ENCODE measurements around the gene SLC9A5. TPM values are rescaled to one million over a fixed set of nuclear protein-coding genes. Genes with fewer than 3 reads are reported as not detected.

Gene SLC9A5
- total RNA-seq, 4 donors from 2014 or later, result 0.37 to 1.2 (median 0.72) TPM

DNA sequence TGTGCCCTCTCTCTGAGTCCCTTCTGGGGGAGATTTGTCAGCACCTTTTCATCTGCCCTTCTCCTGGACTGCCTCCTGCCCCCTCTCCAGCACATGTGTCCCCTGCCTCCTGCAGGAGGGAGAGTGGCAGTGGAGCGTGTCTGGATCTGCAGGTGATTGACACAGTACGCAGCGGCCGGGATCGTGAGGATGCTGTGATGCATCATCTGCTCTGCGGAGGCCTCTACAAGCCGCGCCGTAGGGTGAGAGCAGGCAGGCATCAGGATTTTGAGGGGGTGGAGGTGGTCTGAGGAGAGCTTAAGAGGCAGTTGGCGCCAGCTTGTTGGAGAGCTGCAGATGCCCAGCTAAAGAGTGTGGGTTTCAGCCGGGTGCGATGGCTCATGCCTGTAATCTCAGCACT is 10.9 kb downstream of the SLC9A5 start:
- ATAC-seq (ENCODE audit: low FRiP score) (no peak), DNase-seq (ENCODE audit: low spot score) (no peak)
- TF ChIP-seq, protein P1, sequence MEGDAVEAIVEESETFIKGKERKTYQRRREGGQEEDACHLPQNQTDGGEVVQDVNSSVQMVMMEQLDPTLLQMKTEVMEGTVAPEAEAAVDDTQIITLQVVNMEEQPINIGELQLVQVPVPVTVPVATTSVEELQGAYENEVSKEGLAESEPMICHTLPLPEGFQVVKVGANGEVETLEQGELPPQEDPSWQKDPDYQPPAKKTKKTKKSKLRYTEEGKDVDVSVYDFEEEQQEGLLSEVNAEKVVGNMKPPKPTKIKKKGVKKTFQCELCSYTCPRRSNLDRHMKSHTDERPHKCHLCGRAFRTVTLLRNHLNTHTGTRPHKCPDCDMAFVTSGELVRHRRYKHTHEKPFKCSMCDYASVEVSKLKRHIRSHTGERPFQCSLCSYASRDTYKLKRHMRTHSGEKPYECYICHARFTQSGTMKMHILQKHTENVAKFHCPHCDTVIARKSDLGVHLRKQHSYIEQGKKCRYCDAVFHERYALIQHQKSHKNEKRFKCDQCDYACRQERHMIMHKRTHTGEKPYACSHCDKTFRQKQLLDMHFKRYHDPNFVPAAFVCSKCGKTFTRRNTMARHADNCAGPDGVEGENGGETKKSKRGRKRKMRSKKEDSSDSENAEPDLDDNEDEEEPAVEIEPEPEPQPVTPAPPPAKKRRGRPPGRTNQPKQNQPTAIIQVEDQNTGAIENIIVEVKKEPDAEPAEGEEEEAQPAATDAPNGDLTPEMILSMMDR (IDR thresholded peaks at IDR 0.05), result no peak

DNA sequence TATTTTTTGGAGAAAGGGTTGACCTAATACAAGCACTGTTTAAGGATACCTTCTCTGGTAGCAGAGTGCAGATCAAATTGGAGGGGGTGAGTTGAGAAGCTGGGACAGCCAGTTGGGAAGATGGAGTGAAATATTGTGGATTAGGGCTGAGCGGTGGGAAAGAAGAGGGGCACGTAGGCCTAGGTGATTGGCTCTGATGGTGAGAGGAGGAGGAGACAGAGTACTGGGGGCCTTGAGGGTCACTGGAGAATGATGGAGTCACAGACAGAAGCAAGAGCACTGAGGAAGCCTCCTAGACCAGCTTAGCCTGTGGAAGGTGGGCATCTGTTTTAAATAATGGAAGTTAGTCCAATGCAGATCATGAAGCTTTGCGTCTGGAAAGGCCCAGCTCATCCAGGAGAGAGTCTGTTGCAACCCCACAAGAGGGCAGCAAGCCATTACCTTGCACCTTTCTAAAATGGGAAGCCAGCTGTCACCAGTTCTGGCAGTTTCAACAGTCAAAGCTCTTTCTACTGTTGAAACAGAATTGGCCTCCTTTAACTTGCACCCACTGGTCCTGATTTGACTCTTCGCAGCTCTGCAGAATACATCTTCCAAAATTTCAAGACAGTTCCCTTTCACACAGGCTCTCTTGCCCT is 11.8 kb downstream of the SLC9A5 start:
- peak; percentile 31 for ATAC-seq (ENCODE audit: low FRiP score)
- DNase-seq (ENCODE audit: low spot score), result no peak
- TF ChIP-seq, protein P1 (IDR thresholded peaks at IDR 0.05), result no peak

DNA sequence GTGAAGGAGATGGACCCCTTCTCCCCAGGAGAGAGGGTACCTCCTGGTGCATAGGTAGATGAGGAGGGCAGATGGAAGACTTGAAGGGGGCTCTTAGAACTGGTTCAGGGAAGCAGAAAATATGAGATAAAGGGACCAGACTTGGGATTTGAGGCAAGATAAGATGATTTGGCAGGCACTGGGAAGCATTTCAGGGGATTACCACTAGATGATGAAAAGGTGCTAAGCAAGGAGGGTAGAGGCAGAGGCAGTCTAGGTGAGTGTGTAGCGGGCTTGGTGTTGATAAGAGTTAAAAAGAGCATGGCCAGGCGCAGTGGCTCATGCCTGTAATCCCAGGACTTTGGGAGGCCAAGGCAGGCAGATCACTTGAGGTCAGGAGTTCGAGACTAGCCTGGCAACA is 14.4 kb downstream of the SLC9A5 start:
- DNase-seq (ENCODE audit: low spot score) (no peak), ATAC-seq (ENCODE audit: low FRiP score) (no peak)
- TF ChIP-seq, protein P1 (IDR thresholded peaks at IDR 0.05), result no peak

DNA sequence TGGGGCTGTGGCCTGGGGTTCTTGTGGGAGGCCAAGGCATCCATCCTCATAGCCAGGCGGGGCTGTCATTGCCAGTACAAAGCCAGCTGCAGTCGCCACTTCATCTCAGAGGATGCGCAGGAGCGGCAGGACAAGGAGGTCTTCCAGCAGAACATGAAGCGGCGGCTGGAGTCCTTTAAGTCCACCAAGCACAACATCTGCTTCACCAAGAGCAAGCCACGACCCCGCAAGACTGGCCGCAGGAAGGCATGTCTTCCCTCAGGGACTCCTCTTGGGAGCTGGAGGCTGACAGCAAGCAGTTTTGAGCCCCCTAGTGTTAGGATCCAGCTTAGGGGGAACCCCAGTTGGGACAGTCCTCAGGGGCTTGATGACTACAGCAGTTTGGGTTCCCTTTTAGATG is 15.5 kb downstream of the SLC9A5 start:
- ATAC-seq (ENCODE audit: low FRiP score), result no peak
- DNase-seq (ENCODE audit: low spot score), result no peak
- TF ChIP-seq, protein P1 (IDR thresholded peaks at IDR 0.05), result no peak

DNA sequence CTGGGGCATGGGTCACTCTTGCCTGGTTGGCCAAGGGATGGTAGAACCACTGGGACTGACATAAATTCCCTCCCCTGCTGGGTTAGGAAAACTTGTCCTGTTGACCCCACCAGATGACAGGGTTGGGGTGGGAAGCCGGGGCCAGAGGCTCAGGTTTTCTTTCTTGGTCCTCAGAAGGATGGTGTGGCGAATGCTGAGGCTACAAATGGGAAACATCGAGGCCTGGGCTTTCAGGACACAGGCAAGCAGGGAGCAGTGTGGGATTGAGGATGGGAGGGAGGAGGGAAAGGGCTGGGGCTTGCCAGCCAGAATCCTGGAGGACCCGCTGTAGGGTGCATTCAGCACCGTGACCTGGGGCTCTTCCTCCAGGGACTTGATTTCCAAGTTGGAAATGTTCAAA is 16.1 kb downstream of the SLC9A5 start:
- DNase-seq (ENCODE audit: low spot score), result no peak
- ATAC-seq (ENCODE audit: low FRiP score), result no peak
- TF ChIP-seq, protein P1 (IDR thresholded peaks at IDR 0.05), result no peak

DNA sequence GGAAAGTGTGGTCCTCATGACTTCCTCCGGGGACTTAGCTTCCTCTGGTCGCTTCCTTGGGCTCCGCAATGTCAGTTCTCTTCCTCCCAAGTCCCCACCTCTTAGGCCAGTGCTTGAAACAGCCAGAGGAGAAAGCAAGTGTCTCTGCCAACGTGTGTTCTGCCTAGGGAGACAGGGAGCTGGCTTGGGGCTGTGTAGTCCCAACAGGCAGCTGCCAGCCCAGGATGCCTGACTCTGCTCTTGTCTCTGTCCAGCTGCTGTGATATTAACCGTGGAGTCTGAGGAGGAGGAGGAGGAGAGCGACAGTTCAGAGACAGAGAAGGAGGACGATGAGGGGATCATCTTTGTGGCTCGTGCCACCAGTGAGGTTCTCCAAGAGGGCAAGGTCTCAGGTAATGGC is 17.1 kb downstream of the SLC9A5 start:
- TF ChIP-seq, protein P1 (IDR thresholded peaks at IDR 0.05), result no peak
- ATAC-seq (ENCODE audit: low FRiP score) (no peak), DNase-seq (ENCODE audit: low spot score) (no peak)

DNA sequence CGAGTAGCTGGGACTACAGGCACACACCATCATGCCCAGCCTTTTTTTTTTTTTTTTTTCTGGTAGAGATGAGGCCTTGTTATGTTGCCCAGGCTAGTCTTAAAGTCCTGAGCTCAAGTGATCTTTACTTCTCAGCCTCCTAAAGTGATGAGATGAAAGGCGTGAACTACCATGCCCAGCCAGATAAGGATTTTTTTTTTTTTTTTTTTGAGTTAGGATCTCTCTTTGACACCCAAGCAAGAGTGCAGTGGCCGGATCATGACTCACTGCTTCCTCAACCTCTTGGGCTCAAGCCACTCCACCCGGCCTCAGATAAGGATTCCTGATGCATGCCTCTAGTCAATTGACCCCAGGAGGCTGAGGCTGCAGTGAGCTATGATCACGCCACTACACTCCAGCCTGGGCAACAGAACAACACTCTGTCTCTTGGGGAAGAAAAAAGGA is 19.4 kb downstream of the SLC9A5 start:
- peak; percentile 90 for ATAC-seq (ENCODE audit: low FRiP score)
- peak; percentile 58 for DNase-seq (ENCODE audit: low spot score)
- TF ChIP-seq, protein P1 (IDR thresholded peaks at IDR 0.05), result no peak
